GM12801 (cell line): Measurements from ENCODE around the gene EPDR1.

ENCODE experiments used
- CTCF ChIP-seq: IDR thresholded peaks from one replicate; pipeline ENCODE4 v1.5.1; 2011; ENCODE audit warnings: control low read depth; ENCODE audit not compliant: insufficient read length; ENCODE audit errors: extremely low read depth

Gene EPDR1

GRCh38 chr7:37920305-37920848, at the start of gene EPDR1:
EPDR1 (plus strand) TSS chr7:37920640; CDS start chr7:37920940, 300 bp downstream.
- no peak for TF ChIP-seq CTCF

- TF ChIP-seq CTCF, result no peak
Measured at GRCh38 chr7:37882086-37882485, 38.4 kb upstream of the EPDR1 start.

- TF ChIP-seq CTCF, result no peak
Measured at GRCh38 chr7:37893359-37893758, 27.1 kb upstream of the EPDR1 start.

GRCh38 chr7:37894671-37895070, 25.8 kb upstream of the EPDR1 start:
- TF ChIP-seq CTCF, result no peak

GRCh38 chr7:37899712-37900247, 20.7 kb upstream of the EPDR1 start:
- TF ChIP-seq CTCF, result no peak

DNA sequence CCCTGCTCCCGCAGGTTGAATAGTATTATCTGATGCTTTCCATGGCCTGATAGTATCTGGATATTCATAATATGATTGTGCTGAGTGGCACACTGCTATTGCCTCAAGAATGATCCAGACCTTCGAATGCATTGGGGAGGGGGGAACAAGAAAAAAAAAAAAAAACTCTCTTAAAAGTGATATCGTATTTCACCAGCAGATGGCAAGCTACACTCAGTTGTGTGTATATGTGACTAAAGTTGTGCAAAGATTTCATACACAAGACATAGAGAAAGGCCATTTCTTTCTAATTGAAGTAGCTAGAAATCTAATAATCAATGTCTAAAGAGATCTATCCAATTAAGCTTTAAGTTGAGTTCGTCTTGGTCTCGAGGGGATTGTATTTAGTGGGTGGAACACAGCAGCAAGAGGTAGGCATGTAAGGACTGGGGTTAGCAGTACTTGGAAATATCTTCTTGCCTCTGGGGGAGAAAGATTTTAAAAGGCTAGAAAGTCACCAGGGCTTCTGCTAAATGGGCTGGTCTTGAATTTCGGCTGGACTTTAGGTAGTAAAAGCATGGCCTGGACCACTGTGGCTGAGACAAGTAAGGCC, 19.1 kb upstream of the EPDR1 start:
- no peak for TF ChIP-seq CTCF

DNA sequence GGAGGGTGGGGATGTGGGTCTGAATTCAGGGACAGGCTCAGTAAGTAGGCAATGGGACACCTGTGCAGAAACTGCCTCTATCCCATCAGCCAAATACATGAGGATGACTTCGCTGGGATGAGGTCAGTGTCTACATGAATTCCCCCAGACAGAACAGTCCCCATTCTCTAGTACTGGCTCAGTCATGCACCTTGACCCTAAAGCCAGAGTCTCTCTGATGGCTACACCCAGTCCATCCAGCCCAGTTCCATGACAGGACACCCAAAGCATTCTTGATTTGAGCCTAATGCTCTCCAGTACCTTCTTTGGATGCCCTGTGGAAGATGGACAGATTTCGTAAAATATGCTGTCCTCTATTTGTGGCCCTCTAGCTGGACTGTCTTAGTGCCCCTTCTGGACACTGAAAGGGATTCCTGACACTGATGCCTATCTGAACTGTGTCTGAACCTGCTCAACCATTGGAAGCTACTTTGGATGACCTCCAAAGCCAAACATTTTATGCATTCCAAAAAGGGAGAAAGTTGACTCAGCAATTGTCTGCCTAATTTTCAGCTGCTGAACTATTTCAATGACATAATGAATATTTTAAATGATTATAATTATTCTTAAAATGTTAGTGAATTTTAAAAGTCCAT, 18.4 kb upstream of the EPDR1 start:
- TF ChIP-seq CTCF, result no peak
